ENCODE results near the gene NABP1.

GRCh38 chr2:191701696-191702095, 23.8 kb downstream of the NABP1 start:
- TF ChIP-seq, protein P1, sequence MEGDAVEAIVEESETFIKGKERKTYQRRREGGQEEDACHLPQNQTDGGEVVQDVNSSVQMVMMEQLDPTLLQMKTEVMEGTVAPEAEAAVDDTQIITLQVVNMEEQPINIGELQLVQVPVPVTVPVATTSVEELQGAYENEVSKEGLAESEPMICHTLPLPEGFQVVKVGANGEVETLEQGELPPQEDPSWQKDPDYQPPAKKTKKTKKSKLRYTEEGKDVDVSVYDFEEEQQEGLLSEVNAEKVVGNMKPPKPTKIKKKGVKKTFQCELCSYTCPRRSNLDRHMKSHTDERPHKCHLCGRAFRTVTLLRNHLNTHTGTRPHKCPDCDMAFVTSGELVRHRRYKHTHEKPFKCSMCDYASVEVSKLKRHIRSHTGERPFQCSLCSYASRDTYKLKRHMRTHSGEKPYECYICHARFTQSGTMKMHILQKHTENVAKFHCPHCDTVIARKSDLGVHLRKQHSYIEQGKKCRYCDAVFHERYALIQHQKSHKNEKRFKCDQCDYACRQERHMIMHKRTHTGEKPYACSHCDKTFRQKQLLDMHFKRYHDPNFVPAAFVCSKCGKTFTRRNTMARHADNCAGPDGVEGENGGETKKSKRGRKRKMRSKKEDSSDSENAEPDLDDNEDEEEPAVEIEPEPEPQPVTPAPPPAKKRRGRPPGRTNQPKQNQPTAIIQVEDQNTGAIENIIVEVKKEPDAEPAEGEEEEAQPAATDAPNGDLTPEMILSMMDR (IDR thresholded peaks at IDR 0.05) = no peak
- TF ChIP-seq POLR2AphosphoS5 (IDR thresholded peaks at IDR 0.05) (no peak), POLR2A (IDR thresholded peaks at IDR 0.05) (no peak)
